Liver (tissue), 3 donors: Measurements from ENCODE around the gene SLC7A4.

ENCODE experiments used
- GABPA ChIP-seq, 2 donors: IDR thresholded peaks in 1 of 2; conservative IDR thresholded peaks in 1 of 2; 2 replicates each; pipeline ENCODE4 v1.6.1; 2016; ENCODE audit warnings: antibody characterized with exemption in 2 of 2, mild to moderate bottlenecking in 1 of 2, moderate library complexity in 1 of 2
- RAD21 ChIP-seq, 2 donors: IDR thresholded peaks; 2 replicates each; pipeline ENCODE4 v1.6.1; 2016; ENCODE audit warnings: antibody characterized with exemption in 2 of 2, mild to moderate bottlenecking in 2 of 2
- YY1 ChIP-seq: IDR thresholded peaks from 2 replicates; pipeline ENCODE4 v1.6.1; 2016; ENCODE audit warnings: antibody characterized with exemption, mild to moderate bottlenecking
- TF ChIP-seq, protein P1 (sequence below): fragments of 150-350 bp; IDR thresholded peaks from 2 replicates; pipeline ENCODE4 v1.5.1; 2017; ENCODE audit warnings: improper control_type of control experiment, low read depth, low read length; ENCODE audit not compliant: missing input control
- TF ChIP-seq, protein P2 (sequence below): IDR thresholded peaks from 2 replicates; pipeline ENCODE4 v1.6.1; 2016; ENCODE audit warnings: antibody characterized with exemption
- TF ChIP-seq, protein P3 (sequence below): IDR thresholded peaks from 2 replicates; pipeline ENCODE4 v1.6.1; 2016; ENCODE audit warnings: antibody characterized with exemption
- donor health status: healthy.
- donor health status: healthy.

DNA sequence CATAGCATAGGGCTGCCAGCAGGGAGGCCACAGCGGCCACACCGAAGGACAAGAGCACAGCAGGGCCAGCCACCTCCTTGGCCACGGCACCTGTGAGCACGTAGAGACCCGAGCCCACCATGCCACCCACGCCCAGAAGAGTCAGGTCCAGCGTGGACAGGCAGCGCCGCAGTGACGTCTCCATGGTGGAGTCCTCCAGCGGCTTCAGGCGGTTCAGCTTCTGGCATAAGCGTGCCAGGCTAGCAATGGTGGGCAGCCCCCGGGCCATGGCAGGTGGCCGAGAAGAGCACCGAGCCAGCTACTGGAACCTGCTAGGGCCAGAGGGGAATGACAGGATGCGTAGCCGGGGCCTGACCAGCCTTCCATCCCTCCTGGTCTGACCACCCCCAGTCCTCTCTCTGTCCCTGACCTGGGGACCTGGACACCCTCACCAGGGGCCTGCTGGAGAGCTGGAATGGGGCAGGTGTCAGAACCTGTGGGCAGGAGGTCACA lies 770 bp downstream of the SLC7A4 start:
- TF ChIP-seq, protein P1, sequence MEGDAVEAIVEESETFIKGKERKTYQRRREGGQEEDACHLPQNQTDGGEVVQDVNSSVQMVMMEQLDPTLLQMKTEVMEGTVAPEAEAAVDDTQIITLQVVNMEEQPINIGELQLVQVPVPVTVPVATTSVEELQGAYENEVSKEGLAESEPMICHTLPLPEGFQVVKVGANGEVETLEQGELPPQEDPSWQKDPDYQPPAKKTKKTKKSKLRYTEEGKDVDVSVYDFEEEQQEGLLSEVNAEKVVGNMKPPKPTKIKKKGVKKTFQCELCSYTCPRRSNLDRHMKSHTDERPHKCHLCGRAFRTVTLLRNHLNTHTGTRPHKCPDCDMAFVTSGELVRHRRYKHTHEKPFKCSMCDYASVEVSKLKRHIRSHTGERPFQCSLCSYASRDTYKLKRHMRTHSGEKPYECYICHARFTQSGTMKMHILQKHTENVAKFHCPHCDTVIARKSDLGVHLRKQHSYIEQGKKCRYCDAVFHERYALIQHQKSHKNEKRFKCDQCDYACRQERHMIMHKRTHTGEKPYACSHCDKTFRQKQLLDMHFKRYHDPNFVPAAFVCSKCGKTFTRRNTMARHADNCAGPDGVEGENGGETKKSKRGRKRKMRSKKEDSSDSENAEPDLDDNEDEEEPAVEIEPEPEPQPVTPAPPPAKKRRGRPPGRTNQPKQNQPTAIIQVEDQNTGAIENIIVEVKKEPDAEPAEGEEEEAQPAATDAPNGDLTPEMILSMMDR = no peak
- TF ChIP-seq, protein P2, sequence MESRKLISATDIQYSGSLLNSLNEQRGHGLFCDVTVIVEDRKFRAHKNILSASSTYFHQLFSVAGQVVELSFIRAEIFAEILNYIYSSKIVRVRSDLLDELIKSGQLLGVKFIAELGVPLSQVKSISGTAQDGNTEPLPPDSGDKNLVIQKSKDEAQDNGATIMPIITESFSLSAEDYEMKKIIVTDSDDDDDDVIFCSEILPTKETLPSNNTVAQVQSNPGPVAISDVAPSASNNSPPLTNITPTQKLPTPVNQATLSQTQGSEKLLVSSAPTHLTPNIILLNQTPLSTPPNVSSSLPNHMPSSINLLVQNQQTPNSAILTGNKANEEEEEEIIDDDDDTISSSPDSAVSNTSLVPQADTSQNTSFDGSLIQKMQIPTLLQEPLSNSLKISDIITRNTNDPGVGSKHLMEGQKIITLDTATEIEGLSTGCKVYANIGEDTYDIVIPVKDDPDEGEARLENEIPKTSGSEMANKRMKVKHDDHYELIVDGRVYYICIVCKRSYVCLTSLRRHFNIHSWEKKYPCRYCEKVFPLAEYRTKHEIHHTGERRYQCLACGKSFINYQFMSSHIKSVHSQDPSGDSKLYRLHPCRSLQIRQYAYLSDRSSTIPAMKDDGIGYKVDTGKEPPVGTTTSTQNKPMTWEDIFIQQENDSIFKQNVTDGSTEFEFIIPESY = no peak
- TF ChIP-seq YY1 (no peak), GABPA (IDR thresholded peaks at IDR 0.05 in 1 of 2, conservative IDR thresholded peaks at IDR 0.05 in 1 of 2) (no peak), RAD21 (IDR thresholded peaks at IDR 0.05) (no peak)
- TF ChIP-seq, protein P3, sequence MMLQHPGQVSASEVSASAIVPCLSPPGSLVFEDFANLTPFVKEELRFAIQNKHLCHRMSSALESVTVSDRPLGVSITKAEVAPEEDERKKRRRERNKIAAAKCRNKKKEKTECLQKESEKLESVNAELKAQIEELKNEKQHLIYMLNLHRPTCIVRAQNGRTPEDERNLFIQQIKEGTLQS = no peak
